Measurements from ENCODE around the gene SDK1.

Gene SDK1

DNA sequence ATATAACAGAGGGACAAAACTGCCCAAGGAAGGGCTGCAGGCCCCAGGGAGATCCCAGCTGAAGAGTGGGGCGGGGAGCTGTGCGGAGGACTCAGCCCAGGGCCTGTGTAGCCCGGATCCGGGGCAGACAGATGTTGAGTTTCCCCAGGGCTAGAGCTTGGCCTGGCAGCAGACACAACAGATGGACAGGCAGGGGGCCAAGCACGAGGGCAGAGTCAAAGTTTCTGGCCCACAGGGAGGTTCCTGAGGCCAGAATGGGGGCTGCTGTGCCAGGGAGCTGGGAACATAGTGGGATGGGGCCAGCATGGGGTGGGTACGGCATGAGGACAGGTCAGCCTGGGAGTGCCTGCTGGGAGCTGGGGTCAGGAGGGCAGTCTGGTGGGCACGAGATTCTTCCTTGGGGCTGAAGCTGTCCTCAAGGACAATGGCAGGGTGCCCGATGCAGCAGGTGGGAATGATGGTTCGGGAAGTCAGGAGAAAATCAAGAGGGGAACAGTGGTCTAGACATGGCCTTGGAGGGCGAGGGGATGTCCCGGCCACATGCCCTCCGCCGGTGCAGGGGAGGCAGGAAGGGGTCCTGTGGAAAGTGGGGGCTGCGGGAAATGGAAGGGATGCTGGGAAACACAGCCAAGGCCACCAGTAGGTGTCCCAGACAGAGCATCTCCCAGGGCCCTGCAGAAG is 862.0 kb downstream of the SDK1 start:
- DNase-seq (ENCODE audit: low read depth), result no peak

DNA sequence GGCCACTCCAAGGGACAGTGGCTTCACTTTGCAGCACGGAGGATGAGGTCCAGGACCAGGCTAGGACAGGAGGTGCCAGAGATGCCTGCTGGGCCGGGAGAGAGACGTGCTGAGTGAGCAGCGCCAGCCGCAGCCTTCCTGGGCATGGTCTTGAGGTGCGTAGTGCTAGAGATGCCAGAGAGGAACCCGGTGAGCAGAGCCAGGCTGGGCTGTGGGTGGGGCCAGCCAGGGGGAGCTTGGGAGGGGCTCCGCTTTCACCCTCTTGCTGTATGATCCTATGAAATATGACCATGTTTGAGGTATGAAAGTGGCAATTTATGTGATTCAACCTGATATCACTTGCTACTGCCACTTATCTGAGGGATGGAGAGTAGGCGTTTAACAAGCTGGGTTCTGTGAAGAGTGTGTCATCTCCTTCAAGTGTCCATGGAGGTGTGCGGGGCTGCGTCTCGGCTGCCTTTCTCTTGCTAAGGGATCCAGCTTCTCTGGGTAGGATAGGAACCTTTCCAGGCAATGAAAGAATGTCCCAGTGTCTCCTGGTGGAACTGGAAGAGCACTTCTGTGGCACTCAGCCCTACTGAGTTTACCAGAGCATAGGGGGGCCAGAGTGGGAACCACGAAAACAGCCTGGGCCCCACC is 862.6 kb downstream of the SDK1 start:
- no peak for DNase-seq (ENCODE audit: low read depth)

DNA sequence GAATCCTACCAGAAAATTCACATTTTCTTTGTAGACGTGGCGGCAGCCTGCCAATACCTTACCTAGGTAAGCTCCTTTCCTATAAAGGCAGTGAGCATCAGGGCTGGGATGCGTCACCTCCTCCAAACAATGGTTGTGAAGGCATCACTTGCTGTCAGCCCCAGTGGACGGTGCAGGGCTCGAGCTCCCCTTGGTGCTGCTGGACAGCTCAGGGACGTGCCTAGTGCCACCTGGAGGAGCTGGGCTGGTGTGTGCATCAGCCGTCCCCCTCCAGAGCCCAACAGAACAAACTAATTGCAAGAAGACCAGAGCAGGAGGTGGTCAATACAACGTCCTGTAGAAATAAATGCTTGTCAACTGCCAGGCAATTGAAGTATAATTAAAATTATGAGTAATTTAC is 863.5 kb downstream of the SDK1 start:
- no peak for DNase-seq (ENCODE audit: low read depth)

DNA sequence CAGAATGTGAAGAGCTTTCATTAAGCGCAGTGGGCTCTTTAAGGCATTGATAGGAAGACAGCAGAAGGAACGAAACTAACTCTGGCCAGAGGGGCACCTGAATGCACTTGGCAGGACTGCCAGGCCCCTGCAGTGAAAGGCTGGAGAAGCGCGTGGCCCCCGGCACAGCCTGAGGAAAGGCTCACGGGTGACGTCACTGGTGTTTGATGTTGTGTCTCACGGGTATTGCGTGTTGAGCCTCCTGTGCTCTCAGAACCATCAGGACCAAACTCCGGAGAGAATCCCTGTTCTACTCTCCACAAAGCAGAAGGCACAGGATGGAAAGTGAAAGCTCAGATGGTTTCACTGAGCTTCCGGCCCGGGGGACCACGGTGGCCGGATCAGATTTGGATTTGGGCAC is 865.3 kb downstream of the SDK1 start:
- DNase-seq (ENCODE audit: low read depth), result no peak

DNA sequence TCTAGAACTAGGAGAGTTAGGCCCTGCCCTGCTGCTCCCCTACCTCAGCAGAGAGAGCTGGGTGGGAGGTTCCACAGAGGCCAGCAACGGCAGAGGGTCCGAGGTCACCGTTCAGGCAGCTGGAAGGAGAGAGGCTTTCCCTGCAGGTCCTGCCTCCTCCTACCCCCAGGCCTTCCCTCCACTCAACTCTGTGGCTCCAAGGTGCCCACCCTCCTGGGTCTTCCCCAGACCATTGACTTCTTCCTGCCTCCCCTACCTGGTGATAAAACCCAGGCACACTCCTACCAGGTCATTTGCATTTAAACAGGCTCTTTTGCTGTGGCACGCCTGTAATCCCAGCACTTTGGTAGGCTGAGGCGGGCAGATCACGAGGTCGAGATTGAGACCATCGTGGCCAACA is 865.8 kb downstream of the SDK1 start:
- DNase-seq (ENCODE audit: low read depth), result no peak

DNA sequence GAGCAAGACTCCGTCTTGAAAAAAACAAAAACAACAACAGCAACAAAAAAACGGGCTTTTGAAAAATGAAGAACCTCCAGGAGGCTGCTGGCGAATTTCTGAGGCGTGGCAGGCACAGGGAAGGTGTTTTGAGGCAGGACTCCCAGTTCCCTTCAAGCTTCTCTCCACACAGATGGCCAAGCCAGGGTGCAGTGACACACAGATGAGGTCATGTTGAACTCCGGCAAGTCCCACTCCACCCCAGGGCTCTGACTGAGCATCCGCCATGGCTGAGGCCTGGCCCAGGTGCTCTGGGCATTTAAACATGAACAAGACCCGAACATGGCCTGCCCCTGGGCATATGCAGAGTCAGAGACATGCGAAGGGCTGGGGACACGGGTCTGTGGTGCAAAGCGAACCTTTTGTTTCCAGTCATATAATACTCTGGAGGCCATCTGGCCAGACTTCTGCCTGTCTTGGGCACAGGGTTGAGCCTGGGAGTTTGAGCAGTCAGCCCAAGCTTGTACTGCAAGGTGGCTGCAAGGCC is 866.4 kb downstream of the SDK1 start:
- no peak for DNase-seq (ENCODE audit: low read depth)

DNA sequence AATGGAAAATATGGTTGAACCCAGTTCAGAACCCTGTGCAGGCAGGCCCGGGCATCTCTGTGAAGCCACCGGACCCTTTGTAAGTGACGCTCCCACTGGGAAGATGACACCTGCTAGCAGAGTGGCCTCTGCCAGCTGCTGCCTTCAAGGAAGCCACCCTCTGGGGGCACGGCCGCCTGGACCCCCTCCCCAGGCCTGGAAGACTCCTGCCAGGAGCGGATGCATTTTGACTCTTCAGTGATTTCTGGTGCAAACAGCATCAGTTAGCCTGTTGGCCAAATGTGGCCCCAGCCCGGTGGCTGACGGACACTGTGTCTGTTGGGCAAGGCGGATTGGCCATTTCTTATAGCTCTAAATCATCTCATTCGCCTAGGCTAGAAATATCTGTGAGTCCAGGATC is 867.0 kb downstream of the SDK1 start:
- DNase-seq (ENCODE audit: low read depth), result no peak

DNA sequence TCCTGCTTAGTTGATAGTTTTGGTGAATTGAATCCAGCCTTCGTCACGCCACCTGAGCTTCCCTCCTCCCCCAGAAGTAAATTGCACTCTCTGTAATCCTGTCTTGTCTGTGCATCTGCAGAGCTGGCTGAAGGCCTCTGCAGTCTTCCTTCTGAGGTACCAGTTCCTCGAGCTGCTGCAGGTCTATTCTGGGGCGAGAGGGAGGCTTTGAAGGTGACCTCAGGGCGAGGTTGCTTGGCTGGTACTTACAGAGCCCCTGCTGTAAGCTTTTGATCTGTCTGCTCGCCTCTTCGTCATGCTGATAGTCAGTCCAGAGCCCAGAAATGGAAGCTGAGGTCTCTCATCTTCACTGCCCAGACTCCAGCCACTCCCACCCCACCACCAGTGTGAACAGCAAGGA is 867.5 kb downstream of the SDK1 start:
- no peak for DNase-seq (ENCODE audit: low read depth)

DNA sequence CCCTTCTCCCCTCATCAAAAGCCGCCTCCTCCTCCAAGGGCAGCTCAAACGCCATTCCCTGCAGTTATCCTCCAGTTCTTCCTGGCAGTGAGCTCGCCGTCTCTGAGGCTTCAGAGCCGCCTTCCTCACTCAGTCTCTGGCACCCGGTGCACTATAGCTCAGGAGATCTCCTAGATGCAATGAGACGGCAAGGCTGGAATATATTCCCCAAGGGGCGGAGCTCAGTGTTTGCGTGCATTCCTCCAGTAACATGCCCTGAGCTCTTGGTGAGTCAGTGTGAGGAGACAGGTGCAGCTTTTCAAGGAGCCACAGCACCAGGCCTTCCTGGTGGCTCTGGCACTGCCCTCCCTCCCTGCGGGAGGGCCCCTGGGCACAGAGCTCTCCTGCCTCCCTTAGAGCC is 868.4 kb downstream of the SDK1 start:
- no peak for DNase-seq (ENCODE audit: low read depth)

DNA sequence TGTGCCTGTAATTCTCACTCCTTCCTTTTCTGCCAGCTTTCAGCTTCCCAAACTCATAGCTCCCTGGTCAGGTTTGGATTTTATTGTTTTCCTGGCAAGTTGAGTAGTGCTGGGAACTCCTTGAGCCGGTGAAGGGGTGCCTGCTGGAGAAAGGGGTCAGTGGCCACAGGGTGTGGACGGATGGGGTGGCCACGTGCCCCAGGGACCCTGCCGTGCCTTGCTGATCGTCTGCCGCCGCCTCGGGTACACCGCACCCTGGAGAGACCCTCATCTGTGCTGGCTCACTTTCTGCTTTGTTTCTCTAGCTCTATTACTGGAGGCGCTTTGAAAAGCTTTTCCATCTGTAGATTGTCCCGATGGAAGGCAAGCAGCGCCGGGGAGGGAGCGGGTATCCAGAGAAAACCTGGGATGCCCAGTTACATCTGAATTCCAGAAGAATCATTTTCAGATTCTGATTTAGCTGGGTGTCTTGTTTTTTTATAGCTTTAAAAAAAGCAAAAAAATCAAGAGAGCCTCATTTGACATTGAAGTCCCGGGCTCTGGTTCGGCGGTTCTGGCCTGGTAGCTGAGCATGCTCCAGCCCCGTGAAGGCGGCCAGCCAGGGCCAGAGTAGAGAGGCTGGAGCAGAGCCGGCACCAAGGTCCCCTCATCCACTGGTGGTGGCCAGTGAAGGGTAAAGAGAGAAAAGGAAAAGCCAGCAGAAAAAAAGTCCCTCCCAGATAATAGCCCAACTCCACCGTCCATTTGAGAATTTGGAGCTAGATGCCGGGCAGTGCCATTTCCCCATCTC is 870.1 kb downstream of the SDK1 start:
- no peak for DNase-seq (ENCODE audit: low read depth)

DNA sequence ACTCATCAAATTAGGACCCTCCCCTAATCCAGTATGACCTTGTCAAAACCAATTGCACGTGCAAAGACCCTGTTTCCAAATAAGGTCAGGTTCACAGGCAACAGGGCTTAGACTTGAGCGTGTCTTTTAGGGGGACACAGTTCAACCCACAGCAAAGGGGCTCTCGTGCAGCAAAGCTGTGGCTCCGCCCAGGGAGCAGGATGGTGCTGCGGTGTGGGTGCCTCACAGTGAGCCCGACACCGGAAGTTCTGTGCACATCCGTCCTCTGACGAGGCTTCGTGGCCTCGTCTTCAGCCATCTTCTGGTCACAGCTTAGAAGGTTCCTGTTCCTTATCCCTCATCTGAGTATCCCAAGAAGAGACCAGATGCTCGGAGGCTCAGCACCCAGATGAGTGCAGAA is 871.8 kb downstream of the SDK1 start:
- DNase-seq (ENCODE audit: low read depth), result no peak

DNA sequence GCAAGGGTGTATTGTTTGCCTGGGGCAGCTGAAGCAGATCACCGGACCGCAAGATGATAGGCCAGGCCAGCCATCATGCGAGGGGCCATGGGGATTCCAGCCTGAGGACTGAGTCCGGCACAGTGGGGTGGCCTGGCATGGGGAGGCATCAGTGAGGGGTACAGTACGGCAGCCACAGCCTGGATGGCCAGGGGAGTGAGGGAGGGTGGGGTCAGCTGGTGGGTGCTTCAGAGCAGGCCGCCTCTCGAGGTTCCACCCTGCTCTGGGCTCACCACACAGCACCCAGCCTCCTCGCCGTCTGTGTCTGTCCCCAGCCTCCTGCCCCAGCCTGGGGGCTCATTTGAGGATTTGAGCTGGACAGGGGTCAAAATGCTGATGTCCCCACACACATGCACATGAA is 872.6 kb downstream of the SDK1 start:
- DNase-seq (ENCODE audit: low read depth), result no peak

DNA sequence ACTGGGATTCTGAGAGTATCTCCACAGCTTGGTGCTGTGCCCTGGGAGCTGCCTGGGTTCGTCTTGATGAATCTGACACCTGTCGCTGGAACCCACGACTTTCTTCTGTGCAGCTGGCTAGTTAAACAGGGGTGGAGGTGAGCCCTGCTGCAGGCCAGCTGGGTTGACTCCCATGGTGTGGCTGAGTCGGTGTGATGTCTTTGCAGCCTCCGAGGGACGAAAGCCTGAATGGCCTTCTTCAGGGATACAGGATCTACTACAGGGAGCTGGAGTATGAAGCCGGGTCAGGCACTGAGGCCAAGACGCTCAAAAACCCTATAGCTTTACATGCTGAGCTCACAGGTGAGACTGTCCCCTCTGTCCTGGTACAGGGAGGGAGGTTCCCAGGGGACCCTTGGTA is 873.0 kb downstream of the SDK1 start:
- DNase-seq (ENCODE audit: low read depth), result no peak

DNA sequence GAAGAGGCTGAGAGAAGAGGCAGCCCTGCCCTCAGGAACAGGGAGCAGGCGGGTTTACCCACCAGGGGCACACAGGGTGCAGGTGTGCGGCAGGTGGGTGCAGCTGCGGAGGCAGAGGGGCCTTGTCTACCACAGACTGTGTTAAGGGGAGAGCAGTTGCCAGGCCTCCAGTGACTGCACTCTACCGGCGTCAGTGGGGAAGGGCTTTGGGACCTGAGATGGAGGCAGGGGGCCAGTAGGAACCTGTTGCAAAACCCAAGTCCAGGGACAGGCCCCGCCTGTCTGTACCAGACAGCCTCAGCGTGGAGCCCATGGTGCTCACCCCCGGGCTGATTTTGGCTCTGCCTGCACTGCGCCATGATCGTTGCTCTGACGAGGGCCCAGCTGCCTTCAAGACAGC is 873.4 kb downstream of the SDK1 start:
- no peak for DNase-seq (ENCODE audit: low read depth)

DNA sequence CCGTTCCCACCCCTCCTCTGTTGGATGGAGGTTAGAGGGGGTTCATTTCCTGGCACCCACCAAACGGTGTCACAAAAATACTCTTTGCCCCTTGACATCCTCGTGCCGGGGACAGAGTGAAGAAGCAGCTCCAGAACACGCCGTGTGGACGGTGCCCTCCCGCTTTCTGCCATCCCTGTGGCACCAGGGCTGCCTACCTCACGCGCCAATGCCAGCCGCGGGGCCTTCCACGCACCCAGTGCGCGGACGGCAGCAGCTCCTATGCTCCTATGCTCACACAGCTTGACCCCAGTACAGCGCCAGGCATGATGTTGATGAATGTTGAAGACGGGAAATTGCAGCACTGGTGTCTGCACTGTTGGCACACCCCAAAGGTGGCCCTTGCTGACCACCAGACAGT is 873.8 kb downstream of the SDK1 start:
- no peak for DNase-seq (ENCODE audit: low read depth)

DNA sequence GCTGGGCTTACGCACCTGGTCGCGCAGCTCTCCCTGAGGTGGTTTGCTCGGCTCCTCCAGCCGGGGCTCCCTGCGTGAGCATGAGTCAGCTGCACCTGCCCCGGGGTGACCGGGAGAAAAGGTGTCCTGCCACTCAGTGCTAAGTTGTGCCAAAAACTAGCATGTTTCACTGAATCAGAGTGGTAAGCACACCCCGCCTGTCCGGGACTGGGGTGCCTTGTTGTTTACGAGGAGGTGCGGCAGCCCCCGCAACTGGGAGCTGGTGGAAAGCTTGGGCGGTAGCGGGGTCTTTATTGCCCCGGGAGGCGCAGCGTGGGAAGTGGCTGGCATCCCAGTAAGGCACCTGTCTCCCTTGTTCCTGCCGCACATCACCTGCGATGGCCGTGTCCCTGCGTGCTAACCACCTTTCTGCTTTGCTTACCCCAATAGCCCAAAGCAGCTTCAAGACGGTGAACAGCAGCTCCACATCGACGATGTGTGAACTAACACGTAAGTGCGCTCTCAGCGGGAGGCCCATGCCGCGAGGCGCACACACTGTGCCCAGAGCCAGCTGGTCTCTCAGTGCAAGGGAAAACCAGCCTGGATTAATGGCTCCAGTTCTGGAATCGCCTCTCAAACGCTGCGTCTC is 874.4 kb downstream of the SDK1 start:
- no peak for DNase-seq (ENCODE audit: low read depth)

DNA sequence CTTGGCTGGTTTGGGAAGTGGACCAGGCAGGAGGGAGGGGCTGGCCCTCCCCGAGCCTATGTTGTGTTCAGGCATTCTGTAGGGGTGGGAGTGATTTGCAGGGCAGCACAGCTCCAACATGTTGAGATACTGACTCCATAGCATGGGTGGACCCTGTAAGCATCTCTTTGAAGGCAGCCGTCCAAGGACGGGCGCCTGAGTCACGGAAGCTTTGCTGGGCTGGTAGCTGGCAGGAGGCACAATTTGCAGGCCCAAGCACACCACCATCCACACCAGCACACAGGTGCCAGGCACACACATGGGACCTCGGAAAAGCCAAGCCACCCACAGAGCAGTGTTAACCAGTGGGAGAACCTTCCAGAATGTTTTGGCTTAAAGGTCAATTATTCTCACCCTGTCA is 875.9 kb downstream of the SDK1 start:
- DNase-seq (ENCODE audit: low read depth), result no peak

DNA sequence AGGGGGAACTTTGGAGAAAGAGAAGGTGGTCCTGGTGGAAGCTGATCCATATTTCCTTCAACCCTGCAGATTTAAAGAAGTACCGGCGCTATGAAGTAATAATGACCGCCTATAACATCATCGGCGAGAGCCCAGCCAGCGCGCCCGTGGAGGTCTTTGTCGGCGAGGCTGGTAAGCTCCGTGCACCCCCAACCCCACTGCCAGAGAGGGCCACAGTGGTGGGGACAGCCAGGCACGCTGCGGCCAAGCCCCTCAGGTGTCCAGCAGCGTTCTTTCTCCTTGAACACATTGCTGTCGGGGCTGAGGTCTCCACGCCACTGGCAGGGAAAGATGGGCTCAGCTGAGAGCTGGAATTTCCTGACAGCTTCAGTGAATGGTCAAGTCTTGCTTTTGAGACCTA is 877.4 kb downstream of the SDK1 start:
- DNase-seq (ENCODE audit: low read depth), result no peak

DNA sequence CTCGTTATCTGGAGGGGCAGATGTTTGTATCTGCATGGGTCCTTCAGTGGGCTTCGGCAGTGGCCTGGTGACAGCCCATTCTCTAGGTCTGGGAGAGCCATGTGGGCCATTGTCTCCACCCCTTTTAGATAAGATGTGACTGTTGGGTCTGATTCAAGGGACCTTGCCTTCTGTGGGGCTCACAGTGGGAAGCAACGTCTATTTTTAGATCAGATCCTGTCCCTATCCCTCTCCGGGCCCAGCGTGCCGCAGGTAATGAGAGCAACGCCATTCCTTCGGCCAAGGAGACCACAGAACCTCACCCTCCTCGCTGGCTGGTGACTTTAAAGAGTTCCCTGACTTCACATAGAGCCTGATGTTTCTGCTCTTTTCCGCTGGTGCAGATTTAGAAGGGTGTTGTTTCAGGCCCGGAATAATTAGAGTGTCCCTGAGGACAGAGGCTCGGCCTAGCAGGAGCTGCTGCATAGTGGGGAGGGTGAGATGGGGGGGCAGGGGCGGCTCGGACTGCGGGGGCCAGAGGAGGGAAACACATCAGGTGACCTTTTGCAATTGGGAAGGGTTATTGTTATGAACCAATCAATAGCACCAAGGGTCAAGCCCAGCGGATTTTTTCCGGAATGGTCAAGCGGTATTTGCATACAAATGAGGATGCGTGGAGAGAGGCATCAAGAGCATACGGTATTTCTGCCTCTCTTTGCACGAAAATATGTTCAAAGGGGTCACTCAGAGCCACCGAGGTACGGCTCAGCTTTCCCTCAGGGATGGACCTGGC is 878.0 kb downstream of the SDK1 start:
- DNase-seq (ENCODE audit: low read depth), result no peak

DNA sequence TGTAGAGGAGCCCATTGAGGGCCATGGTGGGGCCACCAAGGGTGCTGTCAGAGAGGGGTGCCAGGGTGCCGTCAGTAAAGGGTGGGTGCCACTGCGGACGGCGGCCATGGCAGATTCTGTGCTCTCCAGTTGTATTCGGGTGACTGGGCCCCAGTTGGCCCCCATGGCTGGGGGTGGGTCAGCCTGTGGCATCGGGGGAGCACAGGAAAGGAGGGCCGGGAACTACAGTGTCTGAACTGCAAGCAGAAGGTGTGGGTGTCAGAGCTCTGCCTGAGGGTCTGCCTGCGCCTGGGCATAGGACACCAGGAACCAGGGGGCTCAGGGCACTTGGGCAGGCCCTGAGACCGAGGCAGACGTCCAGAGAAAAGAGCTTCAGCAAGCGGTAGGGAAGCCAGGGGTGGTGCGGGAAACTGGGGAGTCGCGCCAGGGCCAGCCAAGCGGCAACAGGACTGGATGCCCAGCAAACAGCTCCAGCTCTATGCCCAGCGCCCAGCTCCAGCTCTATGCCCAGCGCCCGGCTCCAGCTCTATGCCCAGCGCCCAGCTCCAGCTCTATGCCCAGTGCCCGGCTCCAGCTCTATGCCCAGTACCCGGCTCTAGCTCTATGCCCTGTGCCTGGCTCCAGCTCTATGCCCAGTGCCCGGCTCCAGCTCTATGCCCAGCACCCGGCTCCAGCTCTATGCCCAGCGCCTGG is 878.8 kb downstream of the SDK1 start:
- no peak for DNase-seq (ENCODE audit: low read depth)

DNA sequence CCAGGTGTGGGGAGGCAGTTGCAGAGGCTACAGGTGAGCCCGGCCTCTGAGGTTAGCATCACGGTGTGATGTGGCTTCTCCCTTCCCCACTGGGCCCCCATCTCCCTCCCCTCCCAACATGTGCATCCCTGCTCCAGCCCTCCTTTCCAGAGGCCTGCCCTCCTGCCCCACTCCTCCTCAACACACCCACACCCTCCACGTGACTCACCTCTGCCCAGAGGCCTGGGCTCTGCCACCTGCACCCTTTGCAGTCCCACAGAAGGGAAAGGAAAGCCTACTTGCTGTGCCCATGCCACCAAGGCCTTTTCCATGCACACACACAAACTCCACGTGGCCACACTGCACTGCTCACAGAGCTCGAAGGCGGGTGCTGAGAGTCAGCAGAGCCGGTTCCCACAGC is 880.4 kb downstream of the SDK1 start:
- DNase-seq (ENCODE audit: low read depth), result no peak
